Measurements from ENCODE around the gene PCDHA1.

DNA sequence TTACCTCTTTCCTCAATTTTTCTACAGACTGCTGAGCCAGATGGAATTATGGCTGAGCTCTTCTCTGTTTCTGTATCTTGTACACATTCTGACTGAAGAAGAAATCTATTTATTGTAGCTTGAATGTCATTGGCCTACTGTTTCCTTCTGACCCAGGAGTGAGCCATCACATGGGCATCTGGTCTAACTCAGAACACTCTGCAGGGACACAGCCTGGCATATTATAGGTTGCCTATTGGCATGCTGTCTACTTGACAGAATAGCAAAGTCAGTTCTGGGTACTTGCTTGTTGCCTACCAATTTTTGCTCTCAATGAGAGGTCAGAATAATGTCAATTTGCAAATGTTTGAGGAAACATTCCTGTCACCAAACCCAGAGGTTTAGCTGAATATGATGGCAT, 187.6 kb downstream of the PCDHA1 start:
- TF ChIP-seq CTCF (IDR thresholded peaks at IDR 0.05; ENCODE audit: low read depth, low read length, poor library complexity, severe bottlenecking) (no peak), EZH2phosphoT487 (IDR thresholded peaks at IDR 0.05; ENCODE audit: borderline replicate concordance, low read length) (no peak)

Data from DOHH2 (cell line).